IMR-90 (cell line): ENCODE measurements around the gene CALN1.

Source experiments
- BHLHE40 ChIP-seq: fragments of 150-350 bp; IDR thresholded peaks from 2 replicates; pipeline ENCODE4 v1.6.1; 2016; ENCODE audit warnings: mild to moderate bottlenecking, low read depth, low read length
- CHD1 ChIP-seq: IDR thresholded peaks from 2 replicates; pipeline ENCODE4 v1.6.1; 2012; ENCODE audit warnings: low read depth, low read length, improper control_type of control experiment
- MAFK ChIP-seq: IDR thresholded peaks from 2 replicates; pipeline ENCODE4 v1.6.1; 2012; ENCODE audit warnings: low read depth, low read length, improper control_type of control experiment
- MAZ ChIP-seq: IDR thresholded peaks from 2 replicates; pipeline ENCODE4 v1.6.1; 2012; ENCODE audit warnings: low read depth, mild to moderate bottlenecking, low read length, improper control_type of control experiment, moderate library complexity, borderline replicate concordance
- MXI1 ChIP-seq: IDR thresholded peaks from 2 replicates; pipeline ENCODE4 v1.6.1; 2012; ENCODE audit warnings: low read depth, mild to moderate bottlenecking, low read length, moderate library complexity, borderline replicate concordance
- POLR2A ChIP-seq: IDR thresholded peaks from 2 replicates; pipeline ENCODE4 v1.6.1; 2012; ENCODE audit warnings: mild to moderate bottlenecking, low read depth, low read length
- RAD21 ChIP-seq: IDR thresholded peaks from 2 replicates; pipeline ENCODE4 v1.6.1; 2012; ENCODE audit warnings: low read length, improper control_type of control experiment
- RCOR1 ChIP-seq: IDR thresholded peaks from 2 replicates; pipeline ENCODE4 v1.6.1; 2012; ENCODE audit warnings: mild to moderate bottlenecking, low read length, improper control_type of control experiment; ENCODE audit not compliant: insufficient replicate concordance
- RFX5 ChIP-seq: IDR thresholded peaks from 2 replicates; pipeline ENCODE4 v1.8.0; 2012; ENCODE audit warnings: low read depth, mild to moderate bottlenecking, low read length, moderate library complexity
- SMC3 ChIP-seq: fragments of 150-350 bp; IDR thresholded peaks from 2 replicates; pipeline ENCODE4 v1.6.1; 2016; ENCODE audit warnings: low read depth, mild to moderate bottlenecking, antibody characterized with exemption, low read length, moderate library complexity
- TF ChIP-seq, protein P1 (sequence below): fragments of 150-350 bp; IDR thresholded peaks from 2 replicates; pipeline ENCODE4 v1.6.1; 2017; ENCODE audit warnings: mild to moderate bottlenecking, antibody characterized with exemption, low read length, low read depth
- TF ChIP-seq, protein P2 (sequence below): conservative IDR thresholded peaks from 2 replicates; pipeline ENCODE4 v1.5.1; 2012; ENCODE audit warnings: mild to moderate bottlenecking, low read depth, low read length, improper control_type of control experiment
- TF ChIP-seq, protein P3 (sequence below): fragments of 150-350 bp; IDR thresholded peaks from 2 replicates; pipeline ENCODE4 v1.6.1; 2016; ENCODE audit warnings: low read depth, mild to moderate bottlenecking, low read length, moderate library complexity, borderline replicate concordance

DNA sequence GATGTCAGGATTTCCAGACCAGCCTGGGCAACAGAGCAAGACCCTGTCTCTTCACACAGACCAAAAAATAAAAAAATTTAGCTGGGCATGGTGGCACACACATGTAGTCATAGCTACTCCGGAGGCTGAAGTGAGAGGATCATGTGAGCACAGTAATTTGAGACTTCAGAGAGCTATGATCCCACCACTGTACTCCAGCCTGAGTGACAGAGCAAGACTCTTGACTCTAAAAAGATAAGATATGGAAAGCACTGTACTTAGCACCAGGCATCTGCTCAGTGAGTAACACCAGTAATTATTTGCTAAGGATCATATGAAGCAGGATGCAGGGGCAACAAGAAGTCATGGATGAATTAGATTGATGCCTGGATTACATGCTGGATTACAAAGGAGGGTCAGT, 128.8 kb downstream of the CALN1 start:
- TF ChIP-seq, protein P1, sequence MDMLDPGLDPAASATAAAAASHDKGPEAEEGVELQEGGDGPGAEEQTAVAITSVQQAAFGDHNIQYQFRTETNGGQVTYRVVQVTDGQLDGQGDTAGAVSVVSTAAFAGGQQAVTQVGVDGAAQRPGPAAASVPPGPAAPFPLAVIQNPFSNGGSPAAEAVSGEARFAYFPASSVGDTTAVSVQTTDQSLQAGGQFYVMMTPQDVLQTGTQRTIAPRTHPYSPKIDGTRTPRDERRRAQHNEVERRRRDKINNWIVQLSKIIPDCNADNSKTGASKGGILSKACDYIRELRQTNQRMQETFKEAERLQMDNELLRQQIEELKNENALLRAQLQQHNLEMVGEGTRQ = no peak
- TF ChIP-seq, protein P2, sequence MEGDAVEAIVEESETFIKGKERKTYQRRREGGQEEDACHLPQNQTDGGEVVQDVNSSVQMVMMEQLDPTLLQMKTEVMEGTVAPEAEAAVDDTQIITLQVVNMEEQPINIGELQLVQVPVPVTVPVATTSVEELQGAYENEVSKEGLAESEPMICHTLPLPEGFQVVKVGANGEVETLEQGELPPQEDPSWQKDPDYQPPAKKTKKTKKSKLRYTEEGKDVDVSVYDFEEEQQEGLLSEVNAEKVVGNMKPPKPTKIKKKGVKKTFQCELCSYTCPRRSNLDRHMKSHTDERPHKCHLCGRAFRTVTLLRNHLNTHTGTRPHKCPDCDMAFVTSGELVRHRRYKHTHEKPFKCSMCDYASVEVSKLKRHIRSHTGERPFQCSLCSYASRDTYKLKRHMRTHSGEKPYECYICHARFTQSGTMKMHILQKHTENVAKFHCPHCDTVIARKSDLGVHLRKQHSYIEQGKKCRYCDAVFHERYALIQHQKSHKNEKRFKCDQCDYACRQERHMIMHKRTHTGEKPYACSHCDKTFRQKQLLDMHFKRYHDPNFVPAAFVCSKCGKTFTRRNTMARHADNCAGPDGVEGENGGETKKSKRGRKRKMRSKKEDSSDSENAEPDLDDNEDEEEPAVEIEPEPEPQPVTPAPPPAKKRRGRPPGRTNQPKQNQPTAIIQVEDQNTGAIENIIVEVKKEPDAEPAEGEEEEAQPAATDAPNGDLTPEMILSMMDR = no peak
- TF ChIP-seq MXI1 (no peak), MAZ (no peak), MAFK (no peak), POLR2A (no peak), RAD21 (no peak), BHLHE40 (no peak), RCOR1 (no peak), CHD1 (no peak), SMC3 (no peak), RFX5 (no peak)
- TF ChIP-seq, protein P3, sequence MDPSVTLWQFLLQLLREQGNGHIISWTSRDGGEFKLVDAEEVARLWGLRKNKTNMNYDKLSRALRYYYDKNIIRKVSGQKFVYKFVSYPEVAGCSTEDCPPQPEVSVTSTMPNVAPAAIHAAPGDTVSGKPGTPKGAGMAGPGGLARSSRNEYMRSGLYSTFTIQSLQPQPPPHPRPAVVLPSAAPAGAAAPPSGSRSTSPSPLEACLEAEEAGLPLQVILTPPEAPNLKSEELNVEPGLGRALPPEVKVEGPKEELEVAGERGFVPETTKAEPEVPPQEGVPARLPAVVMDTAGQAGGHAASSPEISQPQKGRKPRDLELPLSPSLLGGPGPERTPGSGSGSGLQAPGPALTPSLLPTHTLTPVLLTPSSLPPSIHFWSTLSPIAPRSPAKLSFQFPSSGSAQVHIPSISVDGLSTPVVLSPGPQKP = no peak
